Activated CD4-positive, CD25-positive, alpha-beta regulatory T cell treated with anti-CD3 and anti-CD28 coated beads, Interleukin-2, amount 50 U/mL, for 16 hours (primary cell): ENCODE results near the gene LRMDA.

Experiments
- DNase-seq: peaks from one replicate; pipeline ENCODE4 v3.0.0-alpha.2; 2020; ENCODE audit warnings: low read depth, low spot score

Gene LRMDA

DNA sequence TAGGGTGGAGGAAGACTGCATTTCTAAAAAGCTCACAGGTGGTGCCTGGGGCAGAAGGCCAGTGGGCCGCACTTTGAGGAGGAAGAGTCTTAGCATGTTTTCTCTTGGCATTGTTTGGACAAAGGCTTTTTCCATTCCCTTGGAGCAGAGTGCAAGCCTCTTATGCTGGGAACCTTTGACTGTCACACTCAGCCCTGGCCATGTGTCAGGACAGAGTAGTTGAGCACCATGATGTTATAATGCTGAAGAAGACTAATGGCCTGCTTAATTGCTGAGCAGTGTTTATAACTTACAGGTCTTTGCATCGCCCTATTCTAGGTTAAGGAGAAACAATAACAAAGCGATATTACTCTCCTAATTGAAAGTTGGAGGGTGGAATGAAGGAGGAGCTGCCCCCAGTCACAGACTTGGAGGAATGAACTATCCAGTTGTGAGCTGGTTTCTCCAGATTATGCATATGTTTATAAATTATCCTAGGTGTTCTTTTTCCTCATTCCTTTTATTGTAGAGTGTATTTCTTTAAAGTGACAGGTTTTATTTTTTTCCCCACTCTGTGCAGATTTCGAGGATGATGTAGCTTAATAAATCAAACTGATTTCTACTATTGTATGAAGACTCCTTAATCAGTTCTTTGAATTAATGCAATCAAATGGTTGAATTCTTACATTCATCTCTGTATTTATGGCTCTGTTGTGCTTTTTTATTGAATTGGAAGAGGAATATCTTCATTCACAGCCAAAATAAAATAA is 767.0 kb downstream of the LRMDA start:
- DNase-seq: no peak

DNA sequence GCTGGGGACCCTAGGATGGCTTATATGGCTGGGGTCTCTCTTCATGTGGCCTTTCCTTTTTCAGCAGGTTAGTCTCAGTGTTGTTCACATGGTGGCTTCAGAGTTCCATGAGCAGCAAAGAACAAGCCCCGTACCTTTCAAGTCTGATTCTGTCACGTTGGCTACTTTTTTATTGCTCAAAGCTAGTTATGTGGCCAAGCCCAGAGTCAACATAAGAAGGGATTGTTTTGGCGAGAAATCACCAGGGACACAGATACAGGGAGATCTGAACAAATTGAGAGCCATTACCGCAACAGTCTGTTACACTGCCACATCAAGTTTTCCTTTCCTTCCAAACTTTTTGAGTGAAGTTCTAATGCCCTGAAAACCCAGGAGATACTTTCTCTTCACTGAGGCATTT is 770.5 kb downstream of the LRMDA start:
- DNase-seq: no peak

DNA sequence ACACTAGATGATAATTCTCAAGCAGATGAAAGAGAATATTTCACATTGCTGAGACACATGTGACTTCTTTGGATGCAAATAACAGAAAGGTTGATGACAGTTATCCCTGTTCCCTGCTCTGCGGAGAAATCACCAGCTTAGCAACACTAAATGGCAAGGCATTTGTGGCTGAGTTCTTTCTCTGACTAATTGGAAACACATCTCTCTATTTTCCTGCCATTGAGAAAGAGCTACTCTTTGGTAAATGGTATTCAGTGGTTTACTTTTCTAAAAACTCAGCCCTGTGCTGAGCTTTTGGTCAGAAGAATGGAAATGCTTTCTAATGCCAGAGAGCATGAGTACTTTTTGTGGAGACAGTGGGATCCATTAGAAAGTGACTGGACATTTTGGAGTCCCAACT is 771.4 kb downstream of the LRMDA start:
- DNase-seq: no peak

DNA sequence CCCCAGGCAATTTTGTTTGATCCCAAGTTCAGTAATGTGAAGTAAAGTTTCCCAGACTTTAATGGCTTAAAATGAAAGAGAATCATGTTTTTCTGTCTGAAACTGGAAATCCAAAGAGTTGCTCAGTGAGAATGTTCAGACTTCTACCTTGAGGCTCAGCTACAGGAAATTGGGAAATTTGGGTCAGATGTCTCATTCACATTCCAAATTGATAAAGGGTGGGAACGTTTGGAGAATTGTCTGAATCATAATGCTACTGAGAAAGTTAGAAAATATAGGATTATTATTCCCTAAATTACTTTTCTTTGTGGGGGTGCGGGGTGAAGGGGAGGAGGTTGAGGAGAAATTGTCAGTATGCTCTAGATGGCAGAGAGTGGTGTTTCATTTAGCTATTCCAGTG is 773.9 kb downstream of the LRMDA start:
- no peak for DNase-seq

DNA sequence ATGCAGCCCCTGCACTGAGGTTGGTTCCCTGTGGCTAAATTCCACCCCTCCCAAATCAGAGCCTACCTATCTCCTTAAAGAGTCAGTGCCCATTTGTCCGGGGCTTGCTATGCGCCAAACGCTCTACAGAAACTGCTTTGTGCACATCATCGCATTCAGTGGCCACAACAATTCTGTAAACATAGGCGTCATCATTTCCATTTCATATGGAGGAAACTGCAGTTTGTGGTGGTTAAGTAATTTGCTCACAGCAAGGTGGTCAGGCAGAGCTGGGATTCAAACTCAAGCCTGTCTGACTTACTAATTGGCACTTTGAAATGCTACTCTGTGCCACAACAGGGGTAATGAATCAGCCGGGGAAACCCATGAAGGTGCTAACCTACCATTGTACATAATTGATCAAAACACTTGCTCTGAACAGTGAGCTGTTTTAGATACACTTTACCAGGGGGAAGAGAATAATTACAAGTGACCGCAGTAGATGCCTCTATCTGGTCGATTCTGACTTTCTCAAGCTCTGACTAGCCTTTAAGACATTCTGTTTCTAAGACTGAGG is 775.5 kb downstream of the LRMDA start:
- DNase-seq: no peak

DNA sequence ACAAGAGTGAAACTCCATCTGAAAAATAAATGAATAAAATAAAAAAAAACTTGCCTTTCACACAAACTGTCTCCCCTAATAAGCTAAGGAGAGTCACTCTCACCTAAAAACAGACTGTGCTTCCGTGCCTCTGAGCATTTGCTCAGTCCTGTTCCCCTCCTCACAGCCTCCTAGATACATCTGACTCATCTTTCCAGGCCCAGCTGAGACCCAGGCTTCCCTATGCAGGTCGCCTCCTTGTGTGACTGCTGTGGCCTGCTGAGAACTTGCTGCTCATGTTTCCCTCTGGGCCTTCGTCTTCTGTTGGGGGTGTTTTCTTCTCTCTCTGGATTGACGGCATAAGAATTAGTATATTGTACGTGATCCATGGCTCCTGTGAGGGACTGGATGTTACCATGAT is 777.7 kb downstream of the LRMDA start:
- DNase-seq: no peak

DNA sequence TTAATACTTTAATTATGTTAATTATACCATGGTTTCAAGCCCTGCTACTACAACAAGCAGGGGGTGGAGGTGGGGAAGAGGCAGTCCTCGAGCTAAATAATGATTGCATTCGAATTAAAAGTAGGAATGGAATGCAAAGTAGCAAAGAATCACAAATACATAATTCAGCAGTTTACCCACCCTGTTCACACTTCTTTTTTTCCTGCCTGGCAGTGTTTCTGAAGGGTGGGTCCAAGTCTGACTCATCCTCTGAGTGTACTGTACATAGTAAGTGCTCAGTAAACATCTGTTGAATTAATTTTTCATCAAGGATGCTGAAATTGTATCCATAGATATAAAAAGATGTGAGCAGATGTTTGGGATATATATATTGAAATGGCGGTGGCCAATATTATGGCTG is 778.8 kb downstream of the LRMDA start:
- no peak for DNase-seq

DNA sequence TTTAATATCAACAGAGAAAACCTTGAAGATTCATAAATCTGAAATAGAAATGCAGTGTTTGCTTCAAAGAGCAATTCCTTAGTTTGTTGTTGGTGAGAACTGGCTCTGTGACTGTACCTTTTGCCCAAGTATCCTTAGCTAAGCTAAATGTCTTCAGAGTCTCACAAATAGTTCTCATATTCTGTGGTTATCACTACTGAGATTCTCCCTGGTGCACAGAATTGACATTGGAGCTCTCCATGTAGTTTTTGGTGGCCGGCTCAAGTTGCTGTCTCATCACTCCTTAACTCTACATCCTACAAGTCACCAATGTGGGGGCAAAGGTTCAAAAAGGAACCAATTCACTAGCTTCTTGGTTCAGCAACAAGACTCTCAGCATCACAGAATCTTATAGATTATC is 780.3 kb downstream of the LRMDA start:
- DNase-seq: no peak

DNA sequence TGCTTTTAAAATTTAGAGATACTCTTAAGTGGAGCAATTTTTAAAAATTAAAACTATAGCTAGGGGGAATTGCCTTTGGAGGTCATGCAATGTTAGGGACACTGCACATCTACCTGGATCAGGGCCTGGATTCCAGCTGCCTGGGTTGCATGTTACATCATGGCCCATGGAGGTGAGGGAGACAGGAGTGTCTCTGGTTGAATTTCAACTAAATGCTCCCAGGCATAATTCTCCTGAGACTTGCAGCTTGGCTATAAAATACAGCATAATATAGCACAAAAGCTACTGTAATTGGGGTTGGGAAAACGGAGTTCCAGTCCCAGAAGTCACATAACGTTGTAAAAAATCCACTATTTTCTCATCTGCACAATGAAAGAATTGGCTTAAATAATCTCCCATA is 782.5 kb downstream of the LRMDA start:
- no peak for DNase-seq

DNA sequence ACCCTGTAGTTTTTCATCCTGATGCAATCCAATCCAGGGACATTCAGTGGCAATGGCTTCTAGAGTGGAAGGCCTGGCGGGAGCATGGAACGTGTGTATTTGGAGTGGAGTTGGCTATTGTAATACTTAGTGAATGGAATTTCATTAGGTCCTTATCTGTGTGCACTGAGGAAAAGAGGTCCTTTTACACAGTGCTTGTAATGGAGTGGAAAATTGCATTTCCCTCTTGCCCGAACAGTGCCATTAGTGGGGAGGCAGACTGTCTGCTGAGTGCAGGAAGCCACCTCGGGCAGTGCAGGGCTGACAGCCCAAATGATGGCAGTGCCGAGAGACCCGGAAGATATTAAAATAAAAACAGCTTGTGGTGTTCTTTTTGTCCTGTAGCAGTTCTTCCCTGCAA is 786.6 kb downstream of the LRMDA start:
- no peak for DNase-seq

DNA sequence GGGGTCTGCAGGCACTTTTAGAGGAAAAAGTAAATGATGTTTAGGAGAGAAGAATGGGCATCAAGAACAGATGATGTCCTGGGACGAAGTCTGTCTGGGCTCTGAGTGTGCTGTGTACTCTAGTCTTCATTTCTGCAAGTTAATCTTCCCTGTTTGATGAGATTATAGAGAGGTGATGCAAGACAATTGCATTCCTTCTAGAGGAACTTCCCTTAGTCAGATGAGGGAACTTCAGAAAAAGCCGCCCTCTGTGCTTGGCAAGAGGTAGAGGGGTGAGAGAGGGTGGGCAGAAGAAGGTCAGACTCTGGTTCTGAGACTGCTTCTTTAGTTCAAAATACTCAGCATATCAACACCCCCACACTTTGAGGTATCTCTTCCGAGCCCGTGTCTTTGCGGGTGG is 797.9 kb downstream of the LRMDA start:
- DNase-seq: no peak

DNA sequence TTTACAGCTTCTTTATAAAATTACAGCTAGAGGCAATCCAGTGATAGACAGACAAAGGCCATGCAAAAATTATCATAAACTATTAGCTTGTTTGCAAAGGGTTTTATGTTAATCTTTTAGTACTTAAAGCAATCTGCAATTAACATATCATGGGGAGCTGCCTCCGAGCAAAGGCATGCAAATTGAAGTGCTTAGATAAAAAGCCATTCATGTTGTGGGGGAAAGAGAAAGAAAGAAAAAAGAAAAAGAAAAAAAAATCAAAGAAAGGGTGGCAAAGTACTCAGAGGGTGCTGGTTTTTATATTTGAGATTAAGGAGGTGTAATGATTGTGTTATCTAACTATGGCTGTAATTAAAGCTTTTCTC is 799.5 kb downstream of the LRMDA start:
- no peak for DNase-seq

DNA sequence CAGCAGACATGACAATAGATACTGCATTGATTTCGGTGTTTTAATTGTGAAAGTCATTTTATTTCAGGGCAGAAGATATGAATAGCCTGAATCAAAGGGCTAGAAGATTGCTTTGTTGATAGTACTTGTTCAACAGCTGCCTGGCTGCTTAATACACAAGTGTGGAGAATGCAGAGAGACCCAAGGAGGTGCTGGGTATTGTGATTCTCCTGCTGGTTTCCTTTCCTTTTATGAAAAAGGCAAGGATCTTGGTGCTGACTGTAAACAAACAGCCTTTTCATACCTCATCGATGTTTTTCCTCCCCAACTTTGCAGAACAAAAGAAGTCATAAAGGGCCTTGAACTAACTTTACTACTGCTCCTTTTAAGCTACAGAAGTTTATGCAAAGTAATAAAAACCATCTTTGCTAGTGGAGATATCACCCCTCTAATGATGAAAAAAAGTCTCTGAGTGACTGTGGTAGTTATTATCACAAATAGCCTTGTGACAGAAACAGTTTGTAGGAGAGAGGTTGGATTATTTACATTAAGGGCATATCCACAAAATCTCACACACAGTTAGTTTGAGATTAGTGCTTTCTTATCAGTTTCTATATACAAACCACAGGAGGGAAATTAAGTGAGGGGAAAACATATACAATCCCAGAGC is 800.0 kb downstream of the LRMDA start:
- DNase-seq: no peak

DNA sequence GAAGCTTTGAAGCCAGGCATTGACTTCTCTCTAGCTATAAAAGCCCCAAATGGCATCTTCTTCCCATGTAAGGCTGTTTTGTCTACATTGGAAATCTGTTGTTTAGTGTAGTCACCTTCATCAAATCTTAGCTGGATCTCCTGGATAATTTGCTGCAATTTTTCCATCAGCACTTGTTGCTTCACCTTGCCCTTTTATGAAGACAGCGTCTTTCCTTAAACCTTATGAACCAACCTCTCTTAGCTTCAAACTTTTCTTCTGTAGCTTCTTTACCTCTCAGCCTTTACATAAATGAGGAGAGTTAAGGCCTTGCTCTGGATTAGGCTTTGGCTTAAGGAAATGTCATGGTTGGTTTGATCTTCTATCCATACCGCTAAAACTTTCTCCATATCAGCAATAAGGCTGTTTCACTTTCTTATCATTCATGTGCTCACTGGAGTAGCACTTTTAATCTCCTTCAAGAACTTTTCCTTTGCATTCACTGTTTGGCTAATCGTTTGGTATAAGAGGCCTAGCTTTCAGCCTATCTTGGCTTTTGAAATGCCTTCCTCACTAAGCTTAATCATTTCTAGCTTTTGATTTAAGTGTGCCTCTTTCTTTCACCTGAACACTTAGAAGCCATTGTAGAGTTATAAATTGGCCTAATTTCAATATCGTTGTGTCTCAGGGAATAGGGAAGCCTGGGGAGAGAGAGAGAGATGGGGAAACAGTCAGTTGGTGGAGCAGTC is 803.2 kb downstream of the LRMDA start:
- DNase-seq: no peak

DNA sequence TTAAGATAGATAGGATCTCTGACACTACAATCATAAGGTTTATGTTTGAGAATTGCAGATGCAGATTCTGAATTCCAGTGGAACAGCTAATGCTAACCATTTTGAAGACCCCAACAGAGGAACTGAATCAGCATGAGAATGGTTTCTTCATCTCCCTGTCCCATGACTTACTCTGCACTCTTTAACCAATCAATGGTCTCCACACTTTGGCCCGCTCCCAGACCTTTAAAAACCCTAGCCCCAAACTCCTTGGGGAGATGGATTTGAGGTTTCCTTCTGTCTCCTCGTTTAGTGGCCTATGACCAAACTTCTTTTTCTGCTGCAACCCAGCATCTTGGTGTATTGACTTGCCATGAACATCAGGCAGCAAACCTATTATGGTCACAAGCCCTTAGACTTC is 804.9 kb downstream of the LRMDA start:
- no peak for DNase-seq

DNA sequence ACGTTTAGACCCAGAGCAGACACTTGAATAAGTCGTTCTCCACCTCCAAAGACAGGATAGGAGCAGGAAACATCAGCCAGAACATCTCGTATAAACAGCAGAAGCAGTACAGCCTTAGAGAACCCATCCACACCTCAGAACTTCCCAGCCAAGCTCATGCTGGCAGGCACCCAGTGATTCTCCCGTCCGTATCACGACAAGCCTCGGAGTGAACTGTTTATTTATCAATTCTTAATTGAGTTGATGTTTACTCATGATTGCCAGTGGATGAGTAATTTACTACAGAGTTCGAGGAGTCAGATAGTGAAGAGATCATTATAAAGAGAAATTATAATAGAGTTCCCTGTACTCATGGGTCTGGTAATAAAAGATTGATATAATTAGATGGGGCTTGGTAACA is 811.5 kb downstream of the LRMDA start:
- DNase-seq: no peak

DNA sequence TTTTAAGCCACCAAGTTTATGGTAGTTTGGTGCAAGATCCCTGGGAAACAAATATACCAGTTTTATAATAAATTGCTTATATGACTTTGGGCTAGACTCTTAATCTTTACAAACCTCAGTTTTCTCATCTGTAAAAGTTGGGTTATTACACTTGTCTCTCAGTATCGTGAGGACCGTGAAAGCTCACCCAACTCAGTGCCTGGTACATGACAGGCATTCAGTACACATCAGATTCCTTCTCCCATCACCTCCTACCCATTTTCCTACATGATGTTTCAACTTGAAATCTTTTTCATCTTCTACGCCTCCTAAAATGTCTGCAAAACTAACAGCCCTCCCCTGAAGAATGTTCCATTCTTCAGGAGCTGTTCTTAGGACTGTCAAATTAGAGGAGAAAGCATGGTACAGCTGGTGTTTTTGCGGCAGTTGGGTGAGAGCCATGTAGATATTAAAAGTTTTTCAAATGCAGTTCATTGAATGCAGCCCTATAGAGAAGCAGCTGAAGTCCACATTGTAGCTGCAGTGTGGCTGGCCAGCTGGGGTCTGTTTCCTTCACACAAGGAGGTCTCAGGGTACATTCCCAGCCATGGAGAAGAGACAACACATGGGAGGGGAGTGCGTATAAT is 812.8 kb downstream of the LRMDA start:
- no peak for DNase-seq

DNA sequence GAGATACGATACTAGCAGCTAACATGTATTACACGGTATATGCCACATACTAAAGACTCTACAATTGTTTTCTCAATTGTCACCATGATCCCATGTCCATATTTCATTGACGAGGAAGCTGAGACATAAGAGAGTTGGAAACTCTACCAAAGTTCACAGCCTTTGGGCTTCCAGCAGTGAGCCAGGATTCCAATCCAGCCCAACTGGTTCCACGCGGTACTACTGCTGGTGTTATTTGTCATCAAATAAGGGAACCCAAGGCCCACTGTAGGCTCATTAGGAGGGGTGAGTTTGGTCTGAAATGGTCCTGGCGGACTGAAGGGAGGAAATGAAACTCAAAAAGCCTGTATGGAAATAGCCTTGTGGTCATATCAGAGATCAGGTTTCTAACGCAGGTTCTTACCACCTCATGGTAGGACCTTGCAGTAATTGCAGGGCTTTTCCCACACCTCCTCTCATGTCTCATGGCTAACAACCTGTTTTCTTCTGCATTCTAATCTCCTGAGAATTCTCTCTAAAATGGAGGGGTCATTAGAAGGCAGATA is 814.6 kb downstream of the LRMDA start:
- DNase-seq: no peak

DNA sequence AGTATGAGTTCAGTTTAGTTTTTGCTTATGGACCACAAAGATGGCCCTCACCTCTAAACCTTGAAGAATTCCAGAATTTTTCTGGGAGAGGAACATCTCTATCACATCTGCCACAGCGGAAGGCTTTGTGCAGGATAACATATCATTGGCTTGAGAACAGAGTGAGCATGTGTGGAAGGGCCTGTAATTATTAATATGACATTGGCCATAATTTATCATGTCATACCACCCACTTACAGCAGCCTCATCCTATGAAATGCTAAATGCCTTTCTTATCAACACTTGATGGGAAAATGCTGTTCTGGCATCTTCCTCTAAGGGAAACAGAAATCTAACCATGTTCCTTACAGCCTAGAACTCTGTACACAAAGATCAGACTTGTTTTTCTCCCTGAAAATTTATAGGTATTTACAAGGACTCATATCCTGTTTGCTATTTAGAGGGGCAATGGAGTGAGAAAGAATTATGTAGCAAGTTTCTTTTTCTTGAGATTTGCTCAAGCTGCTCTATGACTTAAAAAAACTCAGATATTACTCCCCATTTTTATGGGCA is 817.3 kb downstream of the LRMDA start:
- DNase-seq: no peak

DNA sequence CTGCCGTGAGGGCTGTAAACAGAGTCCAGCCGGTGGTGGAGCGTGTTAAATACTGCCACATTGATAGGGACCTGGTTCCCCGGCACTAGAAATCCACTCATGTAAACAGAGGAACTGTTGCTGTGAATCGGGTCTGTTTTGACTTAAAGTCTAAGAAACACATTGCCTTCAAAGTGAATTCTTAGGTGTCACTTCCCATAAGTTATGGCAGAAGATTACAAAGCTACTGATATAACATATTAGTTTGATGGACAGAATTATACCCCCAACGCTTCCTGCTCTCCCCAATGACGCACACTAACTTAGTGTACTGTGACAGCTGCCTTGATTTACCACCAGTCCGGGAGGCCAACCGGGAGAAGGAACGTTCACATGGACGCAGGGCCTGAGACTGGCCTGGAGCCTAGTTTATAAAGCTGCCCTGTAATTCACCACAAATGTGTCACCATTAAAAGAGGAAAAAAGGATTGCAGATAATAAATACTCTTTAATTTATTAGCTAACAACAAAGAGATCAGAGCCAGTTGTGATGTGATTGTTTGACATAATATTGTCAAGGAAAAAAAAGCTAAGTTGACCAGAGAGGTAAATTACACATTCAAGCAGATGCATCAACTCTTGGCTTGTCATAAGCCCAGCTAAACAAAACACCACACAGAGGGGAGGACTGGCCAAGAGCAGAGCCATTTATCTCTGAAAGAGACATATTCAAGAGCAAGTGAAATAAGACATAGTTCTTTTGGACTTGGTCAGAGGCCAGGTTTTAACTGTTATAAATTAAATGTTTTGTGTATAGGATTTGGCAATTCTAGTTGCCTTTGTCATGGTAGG is 820.6 kb downstream of the LRMDA start:
- DNase-seq: no peak

DNA sequence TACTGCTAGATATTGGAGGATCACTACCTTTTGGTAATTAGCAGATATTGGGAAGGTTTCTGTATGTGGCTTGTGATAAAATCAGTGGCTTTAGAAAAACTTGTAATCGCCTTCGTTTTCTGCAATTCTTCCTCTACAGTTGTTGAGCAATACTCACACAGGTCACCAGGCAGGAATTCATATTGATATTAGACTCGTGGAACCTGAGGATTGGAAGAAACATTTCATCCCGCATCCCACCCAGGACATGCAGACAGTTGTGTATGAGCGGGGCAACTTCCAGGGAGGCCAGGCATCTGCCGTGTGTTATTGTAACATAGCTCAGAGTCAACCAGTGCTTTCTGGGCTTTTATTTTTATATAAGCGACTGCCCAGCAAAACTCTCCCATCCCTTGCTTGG is 821.3 kb downstream of the LRMDA start:
- DNase-seq: no peak
